GM12892 (cell line): Measurements from ENCODE around the gene THEM4.
"Not testable (repeated sequence)": the region's sequence is repeated elsewhere in the genome, so short reads cannot be mapped to it uniquely, and the experiment has no call there.

ENCODE experiments used
- DNase-seq: peaks from one replicate; pipeline ENCODE4 v3.0.0; 2011; ENCODE audit not compliant: insufficient read length
- FAIRE-seq: peaks from 2 replicates; lab custom pipeline; 2011; peaks lifted over from hg19 to GRCh38; lab: Jason Lieb, UNC
- POLR2A ChIP-seq: IDR thresholded peaks from 2 replicates; pipeline ENCODE4 v1.6.1; 2011; ENCODE audit warnings: low read depth, low read length, control low read depth
- POLR2AphosphoS5 ChIP-seq: IDR thresholded peaks from 2 replicates; pipeline ENCODE4 v1.6.1; 2011; ENCODE audit warnings: low read depth, low read length, control low read depth
- TAF1 ChIP-seq: IDR thresholded peaks from 2 replicates; pipeline ENCODE4 v1.6.1; 2011; ENCODE audit warnings: low read depth, mild to moderate bottlenecking, control low read depth, low read length, borderline replicate concordance

THEM4 gene

DNA sequence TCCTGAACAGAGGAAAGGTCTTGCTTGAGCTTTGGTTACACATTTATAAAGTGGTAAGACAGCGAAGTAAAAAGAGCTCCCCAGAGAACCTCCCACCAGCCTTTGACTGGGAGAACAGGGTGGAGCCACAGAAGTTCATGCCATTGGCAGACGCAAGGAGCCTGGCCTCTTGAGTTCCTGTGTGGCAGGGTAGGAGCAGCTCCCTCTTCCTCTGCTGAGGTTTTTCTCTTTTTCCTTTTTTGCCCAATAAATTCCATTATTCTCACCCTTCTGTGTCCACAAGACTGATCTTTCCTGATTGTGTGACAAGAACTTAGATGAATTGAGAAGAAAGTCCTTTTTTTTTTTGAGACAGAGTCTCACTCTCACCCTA, 4.3 kb downstream of the THEM4 start:
- no peak for TF ChIP-seq POLR2A
- TF ChIP-seq POLR2AphosphoS5, result no peak
- no peak for TF ChIP-seq TAF1
- DNase-seq, result no peak

DNA sequence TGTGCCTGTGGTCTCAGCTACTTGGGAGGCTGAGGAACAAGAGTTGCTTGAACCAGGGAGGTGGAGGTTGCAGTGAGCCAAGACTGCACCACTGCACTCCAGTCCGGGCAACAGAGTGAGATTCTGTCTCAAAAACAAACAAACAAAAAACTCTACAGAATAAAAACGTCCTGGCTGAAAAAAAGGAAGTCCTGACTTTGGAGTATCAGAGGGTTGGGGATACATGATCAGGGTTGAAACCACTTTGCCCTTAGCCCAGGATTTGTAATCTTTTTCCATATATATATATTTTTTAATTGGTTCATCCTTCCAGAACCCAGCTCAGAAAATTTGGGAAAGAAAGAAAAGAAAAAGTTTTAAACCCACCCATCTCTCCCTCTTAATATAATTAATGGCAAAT, 6.5 kb downstream of the THEM4 start:
- no peak for DNase-seq
- FAIRE-seq, result no peak

More for the DNA sequence above, 4.3 kb downstream of the THEM4 start:
- no peak for FAIRE-seq

DNA sequence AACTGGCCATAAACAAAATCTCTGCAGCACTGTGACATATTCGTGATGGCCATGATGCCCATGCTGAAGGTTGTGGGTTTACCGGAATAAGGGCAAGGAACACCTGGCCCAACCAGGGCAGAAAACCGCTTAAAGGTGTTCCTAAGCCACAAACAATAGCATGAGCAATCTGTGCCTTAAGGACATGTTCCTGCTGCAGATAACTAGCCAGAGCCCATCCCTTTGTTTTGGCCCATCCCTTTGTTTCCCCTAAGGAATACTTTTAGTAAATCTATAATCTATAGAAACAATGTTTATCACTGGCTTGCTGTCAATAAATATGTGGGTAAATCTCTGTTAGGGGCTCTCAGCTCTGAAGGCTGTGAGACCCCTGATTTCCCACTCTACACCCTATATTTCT, 8.5 kb downstream of the THEM4 start:
- FAIRE-seq, DNase-seq: not testable (repeated sequence)

More for the DNA sequence above, 6.5 kb downstream of the THEM4 start:
- TF ChIP-seq POLR2A (no peak), TAF1 (no peak), POLR2AphosphoS5 (no peak)

DNA sequence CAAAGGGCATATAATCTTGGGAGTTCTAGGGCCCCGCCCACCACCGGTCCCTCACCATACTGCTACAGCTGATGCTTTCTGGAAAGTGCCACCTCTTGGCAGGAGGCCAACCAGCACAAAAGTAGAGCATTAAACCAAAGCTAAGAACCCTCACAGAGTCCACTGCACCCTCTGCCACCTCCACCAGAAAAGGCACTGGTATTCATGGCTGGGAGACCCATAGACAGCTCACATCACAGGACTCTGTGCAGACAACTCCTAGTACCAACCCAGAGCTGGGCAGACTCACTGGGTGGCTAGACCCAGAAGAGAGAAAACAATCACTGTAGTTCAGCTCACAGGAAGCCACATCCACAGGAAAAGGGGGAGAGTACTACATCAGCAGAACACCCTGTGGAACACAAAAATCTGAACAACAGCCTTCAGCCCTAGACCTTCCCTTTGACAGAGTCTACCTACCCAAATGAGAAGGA, 10.8 kb downstream of the THEM4 start:
- DNase-seq (no peak), FAIRE-seq (no peak)
- TF ChIP-seq POLR2AphosphoS5, result no peak
- TF ChIP-seq POLR2A, result no peak

DNA sequence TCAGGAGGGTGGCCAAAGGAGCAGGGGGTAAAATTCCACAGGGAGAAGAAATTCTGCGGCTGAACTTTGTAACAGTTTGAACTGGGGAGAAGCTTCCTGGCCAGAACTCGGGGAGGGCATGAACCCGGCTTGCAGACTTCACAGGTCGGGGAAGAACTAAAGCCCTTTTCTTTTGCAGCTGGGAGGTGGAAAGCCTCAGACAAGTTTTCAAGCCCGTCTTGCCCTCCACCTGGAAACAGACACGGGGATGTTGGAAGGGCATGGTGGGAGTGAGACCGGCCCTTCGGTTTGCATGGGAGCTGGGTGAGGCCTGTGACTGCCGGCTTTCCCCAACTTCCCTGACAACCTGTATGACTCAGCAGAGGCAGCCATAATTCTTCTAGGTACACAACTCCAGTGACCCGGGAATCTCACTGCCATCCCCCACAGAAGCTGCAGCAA, 11.3 kb downstream of the THEM4 start:
- TF ChIP-seq POLR2A (no peak), POLR2AphosphoS5 (no peak), TAF1 (no peak)
- FAIRE-seq (no peak), DNase-seq (no peak)

DNA sequence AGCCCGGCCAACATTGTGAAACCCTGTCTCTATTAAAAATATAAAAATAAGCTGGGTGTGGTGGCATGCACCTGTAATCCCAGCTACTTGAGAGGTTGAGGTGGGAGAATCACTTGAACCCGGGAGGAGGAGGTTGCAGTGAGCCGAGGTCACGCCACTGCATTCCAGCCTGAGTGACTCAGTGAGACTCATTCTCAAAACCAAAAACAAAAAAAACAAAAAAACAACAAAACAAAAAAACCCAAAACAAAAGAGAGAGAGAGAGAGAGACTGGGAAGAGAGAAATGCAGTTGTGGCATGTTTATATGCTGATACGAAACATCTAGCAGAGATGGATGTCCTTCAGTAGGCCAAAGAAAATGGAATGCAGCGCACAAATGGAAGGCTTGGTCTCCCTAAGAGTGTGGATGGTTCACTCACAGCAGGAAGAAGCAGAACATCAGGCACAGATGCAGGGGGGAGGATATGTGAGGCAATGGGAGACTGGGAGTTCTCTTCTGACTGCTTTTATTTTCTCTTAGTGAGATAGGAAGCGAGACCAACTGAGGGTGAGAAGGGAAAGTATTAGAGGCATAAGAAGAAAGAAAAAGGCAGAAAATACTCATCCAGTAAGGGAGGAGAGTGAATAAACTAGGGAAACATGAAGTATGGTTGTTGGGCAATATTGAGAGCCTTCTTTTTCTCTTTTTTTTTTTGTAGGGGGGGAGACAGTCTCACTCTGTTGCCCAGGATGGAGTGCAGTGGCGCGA, 16.0 kb downstream of the THEM4 start:
- TF ChIP-seq POLR2A (no peak), TAF1 (no peak), POLR2AphosphoS5 (no peak)
- FAIRE-seq (no peak), DNase-seq (no peak)

DNA sequence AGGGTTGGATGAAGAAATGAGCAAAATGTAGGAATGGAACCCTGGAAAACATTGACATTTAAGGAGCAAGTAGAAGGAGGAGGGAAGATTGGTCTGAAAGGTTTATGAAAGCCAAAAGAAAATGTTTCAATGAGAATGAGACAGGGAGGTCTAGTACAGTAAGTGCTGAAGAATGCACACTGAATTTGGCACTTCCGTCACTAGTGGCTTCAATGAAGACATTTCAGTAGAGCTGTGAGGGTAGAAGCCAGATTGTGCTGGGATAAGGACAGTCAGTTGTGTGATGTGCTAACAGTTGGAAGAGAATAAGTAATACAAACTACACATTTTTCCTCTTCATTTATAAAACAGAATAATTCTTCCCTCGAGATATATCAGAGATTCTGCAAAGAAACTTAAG, 17.1 kb downstream of the THEM4 start:
- no peak for TF ChIP-seq TAF1
- no peak for TF ChIP-seq POLR2AphosphoS5
- TF ChIP-seq POLR2A, result no peak
- FAIRE-seq (no peak), DNase-seq (no peak)

DNA sequence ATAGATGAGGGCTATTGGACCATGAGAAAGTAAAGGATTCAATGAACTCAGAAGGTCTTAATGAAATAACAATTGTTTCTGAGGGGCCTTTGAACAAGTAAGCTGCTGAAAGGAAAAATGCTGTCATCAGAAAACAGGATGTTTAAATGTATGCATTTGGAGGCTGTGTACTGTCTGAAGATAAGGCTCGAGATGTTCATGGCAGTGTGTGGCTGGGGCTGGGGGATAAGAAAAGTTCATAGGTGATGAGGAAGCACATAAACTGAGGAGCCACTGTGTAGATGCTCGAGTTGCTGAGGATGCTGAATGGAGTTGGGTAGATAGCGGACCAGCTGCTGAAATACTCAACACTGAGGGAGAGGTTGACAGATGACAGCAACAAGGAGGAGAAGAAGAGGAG, 17.8 kb downstream of the THEM4 start:
- TF ChIP-seq POLR2A (no peak), POLR2AphosphoS5 (no peak), TAF1 (no peak)
- DNase-seq (no peak), FAIRE-seq (no peak)

DNA sequence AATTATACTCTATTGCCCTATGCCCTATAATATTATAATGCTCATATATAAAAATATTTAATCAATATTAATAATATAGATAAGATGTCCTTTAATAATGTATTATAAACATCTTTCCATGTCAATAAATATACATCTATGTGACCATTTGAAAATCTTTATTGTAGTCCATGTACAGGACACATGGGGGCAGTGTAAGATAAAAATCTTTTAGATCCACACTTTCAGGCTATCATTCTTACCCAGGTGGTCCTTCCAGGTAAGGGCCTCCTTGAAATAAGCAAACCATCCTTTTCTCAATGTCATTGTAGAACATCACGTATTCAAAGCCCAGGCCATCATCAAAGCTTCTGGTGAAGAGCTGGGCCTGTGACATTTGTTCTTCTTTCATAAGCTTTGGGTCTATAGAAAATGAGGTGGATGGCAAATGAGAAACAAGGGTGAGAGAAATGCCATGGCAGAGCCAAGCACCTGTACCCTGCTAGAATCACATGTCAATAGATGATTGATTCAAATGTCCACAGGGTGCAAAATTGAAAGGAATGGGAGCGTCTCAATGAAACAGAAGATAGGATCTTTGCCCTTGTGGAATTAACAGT, 20.2 kb downstream of the THEM4 start:
- TF ChIP-seq TAF1, result no peak
- no peak for TF ChIP-seq POLR2A
- TF ChIP-seq POLR2AphosphoS5, result no peak
- DNase-seq, result no peak
- no peak for FAIRE-seq

DNA sequence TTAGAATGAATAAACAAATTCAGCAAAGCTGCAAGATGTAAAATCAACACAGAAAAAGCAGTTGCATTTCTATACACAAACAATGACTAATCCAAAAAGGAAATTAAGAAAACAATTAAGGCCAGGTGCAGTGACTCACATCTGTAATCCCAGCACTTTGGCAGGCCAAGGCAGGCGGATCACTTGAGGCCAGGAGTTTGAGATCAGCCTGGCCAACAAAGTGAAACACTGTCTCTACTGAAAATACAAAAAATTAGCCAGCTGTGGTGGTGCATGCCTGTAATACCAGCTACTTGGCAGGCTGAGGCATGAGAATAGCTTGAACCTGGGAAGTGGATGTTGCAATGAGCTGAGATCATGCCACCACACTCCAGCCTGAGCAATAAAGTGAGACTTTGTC, 22.3 kb downstream of the THEM4 start:
- no peak for DNase-seq
- FAIRE-seq, result no peak
- TF ChIP-seq POLR2AphosphoS5 (no peak), TAF1 (no peak), POLR2A (no peak)

DNA sequence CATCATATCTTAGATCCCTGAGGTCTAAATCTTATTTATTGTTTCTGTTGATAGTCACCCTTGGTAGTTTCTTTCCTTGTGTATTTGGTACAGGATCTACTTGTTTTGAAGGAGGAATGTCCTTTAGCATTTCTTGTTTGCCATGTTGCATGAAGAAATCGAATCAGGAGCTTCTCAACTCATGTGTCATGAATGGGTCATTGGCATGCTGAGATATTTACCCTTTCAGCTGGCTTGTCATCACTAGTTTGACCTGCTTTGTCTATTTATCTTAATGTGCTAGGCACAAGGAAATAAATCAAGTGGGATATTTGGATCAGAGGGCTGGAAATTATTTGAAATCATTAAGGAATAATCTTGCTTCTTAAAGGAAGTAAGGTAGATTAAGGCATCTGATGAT, 23.8 kb downstream of the THEM4 start:
- no peak for FAIRE-seq
- no peak for DNase-seq
- TF ChIP-seq POLR2AphosphoS5 (no peak), POLR2A (no peak), TAF1 (no peak)

DNA sequence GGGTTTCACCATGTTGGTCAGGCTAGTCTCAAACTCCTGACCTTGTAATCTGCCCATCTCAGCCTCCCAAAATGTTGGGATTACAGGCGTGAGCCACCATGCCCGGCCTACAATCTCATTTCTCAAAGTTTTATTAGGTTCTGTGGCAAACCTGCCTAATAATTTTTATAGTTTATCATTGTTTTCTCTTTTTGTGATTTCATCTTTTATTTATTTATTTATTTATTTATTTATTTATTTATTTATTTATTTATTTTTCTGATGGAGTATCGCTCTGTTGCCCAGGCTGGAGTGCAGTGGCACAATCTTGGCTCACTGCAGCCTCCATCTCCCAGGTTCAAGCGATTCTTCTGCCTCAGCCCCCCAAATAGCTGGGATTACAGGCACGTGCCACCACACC, 24.4 kb downstream of the THEM4 start:
- DNase-seq, FAIRE-seq: not testable (repeated sequence)

DNA sequence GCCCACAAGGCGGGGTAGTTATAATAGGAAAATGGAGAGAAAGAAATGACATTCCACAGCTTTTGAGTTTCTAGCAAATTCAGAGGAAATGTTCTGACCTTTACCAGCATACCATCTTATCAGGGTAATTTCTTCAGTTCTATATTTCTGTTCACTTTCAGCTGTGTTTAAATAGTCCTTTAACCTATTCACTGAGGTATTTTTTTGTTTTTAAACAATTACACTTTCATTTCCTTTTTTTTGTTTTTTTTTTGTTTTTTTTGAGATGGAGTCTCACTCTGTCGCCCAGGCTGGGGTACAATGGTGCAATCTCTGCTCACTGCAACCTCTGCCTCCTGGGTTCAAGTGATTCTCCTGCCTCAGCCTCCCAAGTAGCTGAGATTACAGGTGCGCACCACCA, 24.9 kb downstream of the THEM4 start:
- FAIRE-seq, DNase-seq: not testable (repeated sequence)

DNA sequence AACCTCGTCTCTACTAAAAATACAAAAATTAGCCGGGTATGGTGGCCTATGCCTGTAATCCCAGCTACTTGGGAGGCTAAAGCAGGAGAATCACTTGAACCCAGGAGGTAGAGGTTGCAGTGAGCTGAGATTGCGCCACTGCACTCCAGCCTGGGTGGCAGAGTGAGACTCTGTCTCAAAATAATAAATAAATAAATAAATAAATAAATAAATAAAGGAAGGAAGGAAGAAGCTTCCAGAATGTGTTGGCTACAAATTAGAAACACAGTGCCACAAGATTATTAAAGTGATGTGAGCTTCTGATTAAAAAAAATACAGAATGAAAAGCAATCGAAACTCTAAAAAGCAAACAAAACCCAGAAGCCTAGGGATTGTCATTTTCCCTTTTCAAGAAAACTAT, 25.4 kb downstream of the THEM4 start:
- DNase-seq, FAIRE-seq: not testable (repeated sequence)

DNA sequence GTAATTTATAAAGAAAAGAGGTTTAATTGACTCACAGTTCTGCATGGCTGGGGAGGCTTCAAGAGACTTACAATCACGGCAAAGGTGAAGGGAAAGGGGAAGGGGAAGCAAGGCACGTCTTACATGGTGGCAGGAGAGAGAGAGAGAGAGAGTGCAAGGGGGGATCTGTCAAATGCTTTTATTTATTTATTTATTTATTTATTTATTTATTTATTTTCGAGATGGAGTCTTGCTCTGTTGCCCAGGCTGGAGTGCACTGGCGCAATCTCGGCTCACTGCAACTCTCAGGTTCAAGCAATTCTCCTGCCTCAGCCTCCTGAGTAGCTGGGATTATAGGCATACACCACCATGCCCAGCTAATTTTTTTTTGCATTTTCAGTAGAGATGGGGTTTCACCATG, 26.4 kb downstream of the THEM4 start:
- not testable (repeated sequence) for FAIRE-seq, DNase-seq
